Body of pancreas (tissue), 4 donors: Measurements from ENCODE around the gene SMARCB1. TPM values are rescaled to one million over a fixed set of nuclear protein-coding genes. Genes with fewer than 3 reads are reported as not detected.

Source experiments
- ATAC-seq: fragments of 150-250 bp; one replicate; pipeline ENCODE4 v1.9.1; 2016
- DNase-seq, 4 donors: peaks; one replicate each; pipeline ENCODE4 v3.0.0-alpha.2; 2019
- H3K27ac ChIP-seq, 4 donors: fragments of 200-600 bp; sonication (generic); 1 replicate in 3 of 4; 2 replicates in 1 of 4; pipeline versions ENCODE4 v1.5.1 to v1.6.1; 2016 to 2019; ENCODE audit warnings: mild to moderate bottlenecking in 1 of 4, mixed read lengths in 1 of 4, moderate library complexity in 1 of 4
- H3K27me3 ChIP-seq, 2 donors: fragments of 200-600 bp; sonication (generic); one replicate each; pipeline ENCODE4 v1.6.0; 2016; ENCODE audit warnings: mild to moderate bottlenecking in 1 of 2
- H3K36me3 ChIP-seq, 2 donors: fragments of 200-600 bp; sonication (generic); replicated peaks in 1 of 2; 2 replicates each; pipeline ENCODE4 v1.5.1; 2016; ENCODE audit warnings: low read depth in 2 of 2; ENCODE audit not compliant: insufficient read depth in 1 of 2
- H3K4me1 ChIP-seq: fragments of 200-600 bp; sonication (generic); one replicate; pipeline ENCODE4 v1.6.0; 2016
- H3K4me3 ChIP-seq, 2 donors: fragments of 200-600 bp; sonication (generic); 1 replicate in 1 of 2; 2 replicates in 1 of 2; pipeline ENCODE4 v1.5.1; 2016 to 2019
- H3K9me3 ChIP-seq, 3 donors: fragments of 200-600 bp; sonication (generic); 1 replicate in 2 of 3; 2 replicates in 1 of 3; pipeline ENCODE4 v1.5.1; 2016
- POLR2A ChIP-seq, 3 donors: fragments of 450-650 bp; IDR thresholded peaks; one replicate each; pipeline ENCODE4 v1.6.1; 2016; ENCODE audit warnings: antibody characterized with exemption in 3 of 3, mild to moderate bottlenecking in 2 of 3
- WGBS, 2 donors: methylation state at CpG; one replicate each; pipeline ENCODE4 v1.1.5; 2017; 5-methylcytosine and 5-hydroxymethylcytosine counted together
- intact Hi-C: fragments of 100-400 bp; cut with DNase I; formaldehyde crosslinking; loops from one replicate; pipeline ENCODE4 v1.15.1; 2023
- total RNA-seq, 2 donors: library from RNA; depleted of rRNA; stranded (reverse); fragments of >200 nt; gene quantifications; one replicate each; pipeline ENCODE4 v1.1.0, GENCODE V29; 2016
- TF ChIP-seq, protein P1 (sequence below), 7 experiments: fragments of 450-650 bp in 4 of 7; fragments of 200-600 bp in 3 of 7; sonication (generic) in 3 of 7; IDR thresholded peaks; one replicate each; pipeline ENCODE4 v1.5.1; 2016 to 2019; ENCODE audit warnings: antibody characterized with exemption in 7 of 7

SMARCB1 gene
- total RNA-seq, 2 donors from 2014 or later, result 40.2 to 119 TPM

DNA sequence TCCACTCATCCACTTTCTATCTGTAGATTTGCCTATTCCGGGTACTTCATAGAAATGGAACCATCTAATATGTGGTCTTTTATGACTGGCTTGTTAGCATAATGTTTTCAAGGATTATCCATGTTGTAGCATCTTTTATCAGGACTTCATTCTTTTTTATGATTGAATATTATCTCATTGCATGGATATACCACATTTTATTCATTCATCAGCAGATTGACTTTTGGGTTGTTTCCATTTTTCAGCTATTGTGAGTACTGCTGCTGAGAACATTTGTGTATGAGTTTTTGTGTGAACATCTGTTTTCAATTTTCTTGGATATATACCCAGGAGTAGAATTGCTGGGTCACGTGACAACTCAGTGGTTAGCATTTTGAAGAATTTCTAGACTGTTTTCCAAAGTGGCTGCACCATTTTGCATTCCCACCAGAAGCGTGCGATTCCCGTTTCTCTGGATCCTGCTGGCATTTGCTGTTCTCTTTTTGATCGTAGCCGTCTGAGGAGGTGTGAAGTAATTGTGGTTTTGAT, 43.1 kb downstream of the SMARCB1 start:
- no peak for TF ChIP-seq POLR2A (IDR thresholded peaks at IDR 0.05)
- TF ChIP-seq, protein P1, sequence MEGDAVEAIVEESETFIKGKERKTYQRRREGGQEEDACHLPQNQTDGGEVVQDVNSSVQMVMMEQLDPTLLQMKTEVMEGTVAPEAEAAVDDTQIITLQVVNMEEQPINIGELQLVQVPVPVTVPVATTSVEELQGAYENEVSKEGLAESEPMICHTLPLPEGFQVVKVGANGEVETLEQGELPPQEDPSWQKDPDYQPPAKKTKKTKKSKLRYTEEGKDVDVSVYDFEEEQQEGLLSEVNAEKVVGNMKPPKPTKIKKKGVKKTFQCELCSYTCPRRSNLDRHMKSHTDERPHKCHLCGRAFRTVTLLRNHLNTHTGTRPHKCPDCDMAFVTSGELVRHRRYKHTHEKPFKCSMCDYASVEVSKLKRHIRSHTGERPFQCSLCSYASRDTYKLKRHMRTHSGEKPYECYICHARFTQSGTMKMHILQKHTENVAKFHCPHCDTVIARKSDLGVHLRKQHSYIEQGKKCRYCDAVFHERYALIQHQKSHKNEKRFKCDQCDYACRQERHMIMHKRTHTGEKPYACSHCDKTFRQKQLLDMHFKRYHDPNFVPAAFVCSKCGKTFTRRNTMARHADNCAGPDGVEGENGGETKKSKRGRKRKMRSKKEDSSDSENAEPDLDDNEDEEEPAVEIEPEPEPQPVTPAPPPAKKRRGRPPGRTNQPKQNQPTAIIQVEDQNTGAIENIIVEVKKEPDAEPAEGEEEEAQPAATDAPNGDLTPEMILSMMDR (IDR thresholded peaks at IDR 0.05), result no peak
- intact Hi-C loops, result no loop called here
- no peak overlapping the region for H3K27ac ChIP-seq
- ATAC-seq (no peak), DNase-seq (no peak)
- H3K36me3 ChIP-seq, result peaks cover 4 to 26% of the 10 kb centered on the region in 2 donors
- WGBS, 2 donors, result 79 to 83% methylated on average over 7 of the region's 7 CpGs
- H3K4me3 ChIP-seq, result no peak overlapping the region
- no peaks in the 10 kb centered on the region for H3K27me3 ChIP-seq
- peaks cover 10% of the 10 kb centered on the region for H3K4me1 ChIP-seq
- H3K9me3 ChIP-seq, result no peaks in the 10 kb centered on the region

DNA sequence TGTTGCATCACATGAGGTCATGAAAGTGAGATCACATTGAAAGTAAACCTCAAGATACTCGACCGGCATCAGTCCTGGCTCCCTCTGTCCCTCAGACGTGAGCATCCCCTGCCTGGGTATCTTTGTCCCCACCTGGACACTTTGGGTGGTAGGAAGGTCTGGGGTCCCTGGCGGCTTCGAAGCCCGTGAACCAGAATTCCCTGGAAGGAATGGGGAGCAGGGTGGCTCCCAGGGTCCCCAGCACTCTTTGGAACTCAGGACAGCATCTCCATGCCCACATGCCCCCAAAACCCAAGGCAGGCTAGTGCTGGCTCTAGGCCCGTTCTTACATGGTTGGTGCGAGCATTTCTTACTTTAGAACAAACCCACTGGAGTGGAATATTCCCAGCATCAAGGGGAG, 44.5 kb downstream of the SMARCB1 start:
- peaks cover 24% of the 10 kb centered on the region for H3K4me1 ChIP-seq
- no peak for ATAC-seq
- no peak overlapping the region for H3K4me3 ChIP-seq
- peaks cover 4 to 17% of the 10 kb centered on the region in 2 donors for H3K36me3 ChIP-seq
- intact Hi-C loops, result no loop called here
- DNase-seq, result no peak
- H3K27me3 ChIP-seq, result no peaks in the 10 kb centered on the region
- H3K27ac ChIP-seq, result no peak overlapping the region
- no peaks in the 10 kb centered on the region for H3K9me3 ChIP-seq
- WGBS, 2 donors, result 86 to 96% methylated on average over 8 of the region's 8 CpGs
- no peak for TF ChIP-seq POLR2A (IDR thresholded peaks at IDR 0.05)
- TF ChIP-seq, protein P1 (IDR thresholded peaks at IDR 0.05), result no peak

DNA sequence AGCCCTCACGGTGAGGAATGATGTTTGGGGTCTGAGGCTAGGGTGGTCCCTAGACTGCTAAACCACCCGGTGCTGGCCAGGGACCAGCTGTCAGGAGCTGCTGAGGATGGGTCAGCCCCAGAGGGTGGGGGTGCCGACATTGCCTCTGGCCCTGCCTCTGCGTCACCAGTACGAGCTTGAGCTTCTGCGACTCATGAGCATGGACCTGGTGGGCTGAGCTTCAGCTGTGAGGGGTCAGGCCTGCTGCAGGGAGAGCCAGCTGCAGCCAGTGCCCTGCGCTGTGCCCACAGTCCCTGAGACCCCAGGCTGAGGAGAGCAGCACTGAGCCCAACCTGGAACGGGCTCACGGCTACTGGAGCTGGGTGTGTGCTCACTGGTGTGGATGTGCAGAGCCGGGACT, 45.0 kb downstream of the SMARCB1 start:
- Histone ChIP-seq H3K4me3 (no peak overlapping the region), H3K36me3 (peaks cover 1 to 17% of the 10 kb centered on the region in 2 donors), H3K27me3 (no peaks in the 10 kb centered on the region), H3K9me3 (no peaks in the 10 kb centered on the region), H3K4me1 (peaks cover 29% of the 10 kb centered on the region), H3K27ac (no peak overlapping the region)
- DNase-seq (no peak), ATAC-seq (no peak)
- TF ChIP-seq, protein P1 (IDR thresholded peaks at IDR 0.05), result no peak
- TF ChIP-seq POLR2A (IDR thresholded peaks at IDR 0.05), result no peak
- intact Hi-C loops, result no loop called here
- 81 to 100% methylated on average over 1 to 6 of the region's 10 CpGs for WGBS, 2 donors

DNA sequence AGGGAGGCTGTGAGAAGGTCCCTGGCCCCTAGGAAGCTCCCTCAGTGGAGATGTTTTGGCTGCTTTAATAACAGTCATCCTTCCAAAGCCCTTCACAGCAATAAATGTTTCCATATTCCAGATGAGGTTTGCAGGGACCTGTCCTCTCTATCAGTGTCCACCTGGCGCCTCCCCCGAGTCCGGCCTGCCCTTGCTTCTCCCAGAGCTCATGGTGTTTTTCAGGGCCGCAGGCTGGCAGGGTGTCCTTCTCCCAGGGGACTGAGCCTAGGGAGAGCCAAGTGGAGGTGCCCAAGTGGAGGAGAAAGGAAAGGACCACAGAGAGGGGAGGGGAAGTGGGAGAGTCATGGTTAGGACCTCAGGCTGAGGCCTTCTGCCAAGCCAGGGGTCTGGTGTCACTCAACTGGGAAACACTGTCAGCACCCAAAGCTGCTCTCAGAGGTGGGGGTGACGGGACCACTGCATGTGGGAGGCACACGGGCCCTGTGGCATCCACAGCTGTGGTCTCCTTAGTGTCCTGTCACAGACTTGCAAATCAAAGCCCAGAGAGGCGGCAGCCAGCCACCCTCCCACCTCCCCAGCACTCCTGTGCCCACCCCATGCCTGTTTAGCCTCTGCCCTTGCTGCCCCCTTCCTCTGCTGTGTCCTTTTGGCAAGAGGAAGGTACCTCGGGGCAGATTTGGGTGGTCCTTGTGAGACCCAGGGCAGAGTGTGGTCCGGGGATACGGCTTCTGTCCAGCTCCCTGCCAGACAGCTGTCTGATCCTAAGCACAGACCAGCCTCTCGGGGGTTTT, 45.7 kb downstream of the SMARCB1 start:
- Histone ChIP-seq H3K27me3 (no peaks in the 10 kb centered on the region), H3K36me3 (peaks cover 0 to 11% of the 10 kb centered on the region in 2 donors), H3K4me3 (no peak overlapping the region), H3K4me1 (peaks cover 35% of the 10 kb centered on the region), H3K9me3 (no peaks in the 10 kb centered on the region), H3K27ac (peak overlapping the region in 1 of 4 donors; percentile 16)
- DNase-seq (no peak), ATAC-seq (no peak)
- intact Hi-C loops, result no loop called here
- WGBS, 2 donors, result 68 to 86% methylated on average over 3 to 11 of the region's 11 CpGs
- no peak for TF ChIP-seq POLR2A (IDR thresholded peaks at IDR 0.05)
- TF ChIP-seq, protein P1 (IDR thresholded peaks at IDR 0.05), result no peak
